Effector memory CD8-positive, alpha-beta T cell (primary cell): ENCODE measurements around the gene FUCA2.
"Not testable (repeated sequence)": the region's sequence is repeated elsewhere in the genome, so short reads cannot be mapped to it uniquely, and the experiment has no call there.

Source experiments
- ATAC-seq: fragments of 150-1000 bp; cut with Tn5 transposase; replicated peaks from 2 replicates; pipeline ENCODE4 v1.10.0; 2021; ENCODE audit warnings: mild to moderate bottlenecking, moderate library complexity
- DNase-seq, 3 experiments: peaks; one replicate each; pipeline ENCODE4 v3.0.0; 2021
- H3K27ac Mint-ChIP-seq, 2 donors: one replicate each; pipeline ENCODE4 v1.8.0; 2022; ENCODE audit warnings: mild to moderate bottlenecking in 2 of 2, mixed read lengths in 2 of 2, moderate library complexity in 2 of 2
- H3K27me3 Mint-ChIP-seq, 2 donors: one replicate each; pipeline ENCODE4 v1.8.0; 2022; ENCODE audit warnings: mixed read lengths in 2 of 2
- H3K36me3 Mint-ChIP-seq: one replicate; pipeline ENCODE4 v1.8.0; 2022; ENCODE audit warnings: mild to moderate bottlenecking, moderate library complexity, mixed read lengths; ENCODE audit not compliant: insufficient read depth
- H3K4me1 Mint-ChIP-seq, 2 donors: one replicate each; pipeline ENCODE4 v1.8.0; 2022; ENCODE audit warnings: low read depth in 2 of 2, mixed read lengths in 2 of 2
- H3K4me3 Mint-ChIP-seq, 2 donors: one replicate each; pipeline ENCODE4 v1.8.0; 2022; ENCODE audit warnings: mild to moderate bottlenecking in 2 of 2, mixed read lengths in 2 of 2, moderate library complexity in 2 of 2
- H3K9me3 Mint-ChIP-seq, 2 donors: one replicate each; pipeline ENCODE4 v1.8.0; 2022; ENCODE audit warnings: mixed read lengths in 2 of 2

FUCA2 gene

DNA sequence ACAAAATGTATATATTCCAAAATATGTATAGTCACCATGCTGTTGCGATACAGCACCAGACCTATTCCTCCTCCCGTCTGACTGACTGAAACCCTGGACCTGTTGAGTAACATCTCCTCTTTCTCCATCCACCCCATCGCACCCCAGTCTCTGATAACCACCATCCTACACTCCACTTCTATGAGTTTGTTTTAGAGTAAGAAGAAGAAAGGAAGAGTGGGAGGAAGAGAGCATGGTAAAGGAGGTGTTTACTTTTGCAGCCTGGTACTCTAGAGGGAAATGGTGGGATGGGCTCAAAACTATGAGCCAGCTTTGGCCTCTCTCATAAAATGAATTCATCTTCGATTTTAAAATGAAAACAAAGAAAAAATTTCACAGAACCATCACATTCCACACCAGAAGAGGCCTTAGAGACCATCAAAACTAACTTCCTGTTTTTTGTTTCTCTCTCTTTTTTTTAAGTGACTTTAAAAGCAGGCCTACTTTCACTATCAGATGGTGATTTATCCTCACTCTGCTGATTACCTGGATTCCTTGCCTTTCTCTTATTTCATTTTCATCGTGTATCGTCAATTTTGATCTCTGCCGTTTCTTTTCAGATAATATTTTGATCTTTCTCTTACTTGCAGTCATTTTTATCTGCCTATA is 16.8 kb upstream of the FUCA2 start:
- ATAC-seq (peak; percentile 52), DNase-seq (no peak)
- no peaks in the 10 kb centered on the region for H3K9me3 Mint-ChIP-seq
- H3K4me1 Mint-ChIP-seq: peaks cover 7 to 8% of the 10 kb centered on the region in 2 donors
- no peaks in the 10 kb centered on the region for H3K27me3 Mint-ChIP-seq
- H3K36me3 Mint-ChIP-seq: peaks cover 2% of the 10 kb centered on the region
- peak overlapping the region; percentile 60 to 87 for H3K27ac Mint-ChIP-seq
- H3K4me3 Mint-ChIP-seq: peak overlapping the region; percentile 44 to 49

DNA sequence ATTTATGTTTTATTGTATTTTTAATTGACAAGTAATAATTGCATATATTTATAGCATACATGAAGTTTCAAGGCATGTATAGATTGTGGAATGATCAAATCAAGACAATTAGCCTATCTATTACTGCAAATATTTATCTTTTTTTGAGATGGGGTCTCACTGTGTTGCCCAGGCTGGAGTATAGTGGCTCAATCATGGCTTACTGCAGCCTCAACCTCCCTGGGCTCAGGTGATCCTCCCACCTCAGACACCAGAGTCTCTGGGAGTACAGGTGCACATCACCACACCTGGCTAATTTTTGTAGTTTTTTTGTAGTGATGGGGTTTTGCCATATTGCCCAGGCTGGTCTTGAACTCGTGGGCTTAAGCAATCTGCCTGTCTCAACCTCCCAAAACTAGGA is 16.2 kb upstream of the FUCA2 start:
- ATAC-seq (no peak), DNase-seq (no peak)
- H3K36me3 Mint-ChIP-seq: peaks cover 2% of the 10 kb centered on the region
- no peaks in the 10 kb centered on the region for H3K27me3 Mint-ChIP-seq
- peaks cover 7 to 8% of the 10 kb centered on the region in 2 donors for H3K4me1 Mint-ChIP-seq
- H3K4me3 Mint-ChIP-seq: no peak overlapping the region
- H3K9me3 Mint-ChIP-seq: no peaks in the 10 kb centered on the region
- peak overlapping the region; percentile 60 to 87 for H3K27ac Mint-ChIP-seq

DNA sequence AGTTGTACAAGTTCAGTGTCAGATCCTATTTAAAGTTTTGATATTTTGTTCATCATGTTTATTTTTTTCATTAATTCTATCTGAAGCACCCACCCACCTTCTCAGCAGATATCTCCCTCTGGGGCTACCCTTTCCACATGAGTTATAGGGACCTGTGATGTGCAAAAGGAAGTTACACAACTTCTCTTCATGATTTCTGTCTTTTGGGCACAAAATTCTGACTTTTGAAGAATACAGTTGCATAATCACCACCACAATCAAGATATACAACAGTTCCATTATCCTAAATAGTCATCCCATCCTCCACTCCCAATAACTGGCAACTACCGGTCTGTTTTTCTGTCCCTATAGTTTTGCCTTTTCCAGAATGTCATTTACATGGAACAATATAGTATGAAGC is 13.8 kb upstream of the FUCA2 start:
- no peak for DNase-seq
- no peaks in the 10 kb centered on the region for H3K27me3 Mint-ChIP-seq
- ATAC-seq: no peak
- no peak overlapping the region for H3K4me3 Mint-ChIP-seq
- no peak overlapping the region for H3K27ac Mint-ChIP-seq
- peaks cover 2% of the 10 kb centered on the region for H3K36me3 Mint-ChIP-seq
- peaks cover 8 to 12% of the 10 kb centered on the region in 2 donors for H3K4me1 Mint-ChIP-seq
- H3K9me3 Mint-ChIP-seq: no peaks in the 10 kb centered on the region

DNA sequence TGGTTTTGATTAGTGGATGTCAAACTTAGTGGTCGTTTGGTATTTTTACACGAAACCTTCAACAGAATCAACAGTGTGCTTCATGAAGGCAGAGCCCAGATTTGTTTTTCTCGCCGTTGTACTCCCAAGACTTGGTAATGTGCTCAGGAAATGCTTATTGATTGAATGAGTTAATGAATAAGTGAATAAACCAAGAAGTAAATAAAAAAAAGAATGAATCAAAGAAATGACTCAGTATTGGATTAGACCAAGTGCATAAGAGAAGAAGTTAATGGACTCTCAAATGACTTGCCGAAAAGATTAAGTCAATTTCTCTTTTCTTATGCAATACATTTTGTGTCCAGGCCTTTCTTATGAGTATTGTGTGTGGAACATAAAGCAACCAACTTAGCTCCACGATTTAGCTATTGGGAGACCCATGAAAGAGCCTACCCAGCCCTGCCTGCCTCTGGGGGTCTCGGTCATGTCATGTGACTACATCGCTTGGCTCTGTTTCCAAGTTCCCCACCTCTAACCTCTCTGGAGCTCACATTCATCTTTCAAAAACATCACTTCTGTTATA is 10.6 kb upstream of the FUCA2 start:
- H3K36me3 Mint-ChIP-seq: peaks cover under 1% of the 10 kb centered on the region
- H3K27me3 Mint-ChIP-seq: no peaks in the 10 kb centered on the region
- ATAC-seq (no peak), DNase-seq (no peak)
- H3K27ac Mint-ChIP-seq: peak overlapping the region in 1 of 2 donors; percentile 0
- H3K4me3 Mint-ChIP-seq: no peak overlapping the region
- H3K4me1 Mint-ChIP-seq: peaks cover 0 to 7% of the 10 kb centered on the region in 2 donors
- no peaks in the 10 kb centered on the region for H3K9me3 Mint-ChIP-seq

DNA sequence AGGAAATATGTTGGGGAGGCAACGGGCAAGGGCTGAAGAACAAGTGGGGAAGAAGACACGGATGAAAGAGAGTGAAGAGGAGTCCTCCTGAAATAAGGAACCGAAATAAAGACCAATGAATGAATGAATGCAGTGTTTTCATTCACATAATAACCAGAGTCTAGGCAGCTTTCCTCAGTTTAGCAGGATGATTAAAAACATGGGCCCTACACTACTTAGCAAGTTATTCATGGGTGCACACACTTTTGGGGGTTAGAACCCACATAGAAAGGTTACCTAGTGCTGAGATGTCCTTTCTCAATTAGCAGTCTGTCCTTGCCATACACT is 5.9 kb upstream of the FUCA2 start:
- H3K27ac Mint-ChIP-seq: no peak overlapping the region
- no peaks in the 10 kb centered on the region for H3K9me3 Mint-ChIP-seq
- DNase-seq (no peak), ATAC-seq (no peak)
- no peaks in the 10 kb centered on the region for H3K36me3 Mint-ChIP-seq
- H3K4me3 Mint-ChIP-seq: no peak overlapping the region
- H3K27me3 Mint-ChIP-seq: no peaks in the 10 kb centered on the region
- H3K4me1 Mint-ChIP-seq: peaks cover 0 to 18% of the 10 kb centered on the region in 2 donors

DNA sequence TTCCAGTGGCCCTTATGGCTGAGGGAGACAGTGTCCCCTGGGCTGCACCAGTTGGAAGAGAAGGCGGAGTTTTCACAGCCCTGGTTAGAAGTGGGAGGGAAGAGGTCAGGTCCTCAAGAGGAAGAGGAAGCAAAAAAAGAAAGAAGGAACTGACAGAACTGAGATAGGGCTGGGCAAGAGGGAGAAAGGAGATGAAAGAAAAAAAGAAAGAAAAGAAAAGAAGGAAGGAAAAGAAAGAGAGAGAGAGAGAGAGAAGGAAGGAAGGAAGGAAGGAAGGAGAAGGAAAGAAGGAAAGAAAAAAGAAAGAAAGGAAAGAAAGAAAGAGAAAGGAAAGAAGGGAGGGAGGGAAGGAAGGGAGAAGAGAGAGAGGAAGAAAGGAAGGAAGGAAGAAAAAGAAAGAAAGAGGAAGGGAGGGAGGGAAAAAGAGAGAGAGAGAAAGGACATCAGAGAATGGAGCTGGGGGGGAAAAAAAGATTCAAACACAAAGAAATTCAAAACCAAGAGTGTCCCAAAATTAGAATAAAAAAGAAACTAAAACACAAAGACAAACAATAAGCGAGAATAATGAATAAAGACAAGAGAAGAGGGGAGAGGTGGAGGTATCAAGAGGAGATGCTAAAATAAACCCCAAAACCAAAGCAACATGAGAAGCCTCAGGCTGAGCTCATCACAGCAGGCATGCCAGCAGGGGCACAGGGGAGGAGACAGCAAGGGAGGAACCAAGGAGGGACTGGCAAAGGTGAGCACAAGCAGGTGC is 5.3 kb upstream of the FUCA2 start:
- ATAC-seq: no peak
- Mint-ChIP-seq H3K27ac (peak overlapping the region; percentile 5 to 13), H3K36me3 (peaks cover under 1% of the 10 kb centered on the region), H3K4me1 (peaks cover 1 to 19% of the 10 kb centered on the region in 2 donors), H3K9me3 (no peaks in the 10 kb centered on the region), H3K4me3 (no peak overlapping the region), H3K27me3 (no peaks in the 10 kb centered on the region)
- no peak for DNase-seq

DNA sequence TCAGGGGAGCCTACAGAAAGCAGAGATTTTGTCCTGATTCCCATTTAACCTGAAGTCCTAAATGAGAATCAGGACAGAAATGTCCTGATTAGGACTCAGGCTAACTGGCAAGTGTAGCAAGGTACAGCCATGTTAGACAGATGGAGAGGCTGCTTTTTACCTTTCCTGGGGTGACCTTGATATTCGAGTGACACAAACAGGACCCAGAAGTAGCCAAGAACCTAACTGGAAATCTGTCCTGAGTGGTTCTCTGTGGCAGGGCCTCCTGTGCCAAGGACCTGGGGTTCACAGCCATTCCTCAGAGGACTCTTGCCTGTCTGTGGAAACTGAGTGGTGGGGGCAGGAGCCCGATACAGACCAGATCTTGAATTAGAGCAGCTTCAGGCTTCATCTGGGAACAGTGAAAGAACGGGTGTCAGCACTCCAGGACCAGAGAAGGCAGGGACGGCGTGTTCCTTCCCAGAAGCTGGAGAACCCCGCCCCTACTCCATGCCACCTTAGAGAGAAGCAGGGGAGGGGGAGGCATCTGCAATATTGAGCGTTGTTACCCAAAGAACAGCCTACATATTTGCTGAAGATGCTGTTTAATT is 4.3 kb upstream of the FUCA2 start:
- ATAC-seq (no peak), DNase-seq (no peak)
- no peaks in the 10 kb centered on the region for H3K27me3 Mint-ChIP-seq
- peaks cover 11% of the 10 kb centered on the region for H3K36me3 Mint-ChIP-seq
- peak overlapping the region in 1 of 2 donors; percentile 5 for H3K27ac Mint-ChIP-seq
- H3K4me1 Mint-ChIP-seq: peaks cover 9 to 19% of the 10 kb centered on the region in 2 donors
- H3K9me3 Mint-ChIP-seq: no peaks in the 10 kb centered on the region
- no peak overlapping the region for H3K4me3 Mint-ChIP-seq

DNA sequence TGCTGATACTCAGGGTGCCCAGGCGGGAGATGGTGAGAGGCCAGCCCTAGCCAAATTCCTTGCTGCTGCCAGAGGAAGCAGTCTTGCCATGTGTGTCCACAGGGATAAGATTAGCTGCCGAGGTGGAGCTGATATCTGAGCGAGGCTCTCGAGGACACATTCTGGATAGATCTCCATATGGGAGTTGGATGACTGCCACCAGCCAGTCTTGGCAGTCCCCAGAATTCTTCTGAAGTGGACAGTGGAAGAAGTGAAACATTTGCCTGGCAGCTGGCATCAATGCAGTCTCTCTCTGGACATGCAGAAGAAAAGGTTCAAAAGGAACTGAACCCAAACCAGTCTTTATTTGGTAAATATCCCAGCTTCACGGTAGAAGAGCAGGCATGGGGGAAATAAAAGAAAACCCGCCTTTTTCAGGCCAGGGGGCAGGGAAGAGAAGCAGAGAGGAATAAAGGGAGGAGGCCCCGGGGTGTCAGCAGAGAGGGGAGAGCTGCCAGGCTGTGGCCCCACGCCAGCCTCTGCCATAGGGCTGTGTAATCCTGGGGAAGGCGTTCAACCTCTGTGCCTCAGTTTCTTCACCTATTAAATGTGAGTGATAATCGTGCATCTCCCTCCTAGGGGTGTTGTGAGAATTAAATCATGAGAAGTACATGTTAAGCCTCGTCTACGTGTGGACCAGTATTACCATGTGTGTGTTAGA is 3.7 kb upstream of the FUCA2 start:
- Mint-ChIP-seq H3K27ac (no peak overlapping the region), H3K4me3 (no peak overlapping the region), H3K9me3 (no peaks in the 10 kb centered on the region), H3K4me1 (peaks cover 14 to 20% of the 10 kb centered on the region in 2 donors), H3K36me3 (peaks cover 12% of the 10 kb centered on the region), H3K27me3 (no peaks in the 10 kb centered on the region)
- ATAC-seq: no peak
- DNase-seq: no peak

DNA sequence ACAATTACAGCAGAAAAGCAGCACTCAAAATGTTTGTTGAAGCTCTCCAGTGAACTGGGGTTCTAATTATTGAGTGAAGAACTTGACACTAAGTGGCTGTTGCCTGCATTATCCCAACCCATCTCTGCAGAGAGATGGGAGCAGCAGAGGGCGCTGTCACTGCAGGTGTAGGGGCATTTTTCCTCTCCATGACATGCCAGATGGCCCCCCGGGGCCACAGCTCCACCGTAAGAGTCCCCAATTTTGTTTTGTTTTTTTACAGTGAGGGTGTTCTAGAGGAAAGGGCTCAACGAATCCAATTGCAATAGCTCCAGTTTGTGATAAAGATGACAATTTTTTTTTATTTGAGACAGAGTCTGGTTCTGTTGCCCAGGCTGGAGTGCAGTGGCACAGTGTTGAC is 1.9 kb upstream of the FUCA2 start:
- H3K4me1 Mint-ChIP-seq: peaks cover 25 to 27% of the 10 kb centered on the region in 2 donors
- peak; percentile 41 to 46 (median 45) for DNase-seq
- no peaks in the 10 kb centered on the region for H3K27me3 Mint-ChIP-seq
- peak overlapping the region; percentile 38 to 66 for H3K4me3 Mint-ChIP-seq
- peaks cover 15% of the 10 kb centered on the region for H3K36me3 Mint-ChIP-seq
- ATAC-seq: peak; percentile 38
- no peaks in the 10 kb centered on the region for H3K9me3 Mint-ChIP-seq
- peak overlapping the region; percentile 59 to 66 for H3K27ac Mint-ChIP-seq

DNA sequence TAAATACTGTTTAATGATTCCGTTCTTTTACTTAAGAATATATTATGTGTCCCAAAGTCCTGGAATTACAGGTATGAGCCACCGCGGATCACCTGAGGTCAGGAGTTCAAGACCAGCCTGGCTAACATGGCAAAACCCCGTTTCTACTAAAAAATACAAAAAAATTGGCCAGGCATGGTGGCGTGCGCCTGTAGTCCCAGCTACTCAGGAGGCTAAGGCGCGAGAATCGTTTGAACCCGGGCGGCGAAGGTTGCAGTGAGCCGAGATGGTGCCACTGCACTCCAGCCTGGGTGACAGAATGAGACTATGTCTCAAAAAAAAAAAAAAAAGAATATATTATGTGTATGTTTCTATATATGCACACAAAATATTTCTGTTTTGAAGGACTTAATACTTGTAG is 1.2 kb downstream of the FUCA2 start:
- Mint-ChIP-seq H3K36me3 (peaks cover 20% of the 10 kb centered on the region), H3K27ac (peak overlapping the region in 1 of 2 donors; percentile 96)
- not testable (repeated sequence) for DNase-seq

DNA sequence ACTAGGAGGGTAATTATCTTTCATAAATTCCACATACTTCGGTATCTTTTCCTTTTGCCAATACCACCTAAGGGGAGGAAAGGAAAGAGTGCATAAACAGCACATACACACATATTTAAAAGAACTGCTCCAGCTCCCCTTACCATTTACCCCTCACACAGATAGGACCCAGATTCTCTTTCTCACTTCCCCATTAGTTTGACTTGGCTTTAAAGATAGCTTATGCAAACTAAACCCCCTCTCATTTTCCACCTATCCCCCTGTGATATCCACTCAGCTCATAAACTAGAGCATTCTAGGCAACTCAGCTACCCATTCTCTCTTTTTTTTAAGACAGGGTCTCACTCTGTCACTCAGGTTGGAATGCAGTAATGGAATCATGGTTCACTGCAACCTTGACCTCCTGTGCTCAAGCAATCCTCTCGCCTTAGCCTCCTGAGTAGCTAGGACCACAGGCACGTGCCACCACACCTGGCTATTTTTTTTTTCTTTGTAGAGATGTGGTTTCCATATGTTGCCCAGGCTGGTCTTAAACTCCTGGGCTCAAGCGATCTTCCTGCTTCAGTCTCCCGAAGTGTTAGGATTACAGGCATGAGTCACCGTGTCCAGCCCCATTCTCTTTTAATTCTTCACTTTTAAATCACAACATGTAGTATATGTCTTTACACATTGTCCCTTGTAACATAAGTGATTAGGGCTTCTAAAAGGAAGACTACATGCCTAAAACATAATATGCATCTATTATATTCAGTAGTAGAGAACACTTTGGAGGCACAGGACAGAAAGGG is 4.0 kb downstream of the FUCA2 start:
- peaks cover 12 to 27% of the 10 kb centered on the region in 2 donors for H3K4me1 Mint-ChIP-seq
- H3K4me3 Mint-ChIP-seq: no peak overlapping the region
- DNase-seq: no peak
- no peaks in the 10 kb centered on the region for H3K9me3 Mint-ChIP-seq
- H3K27me3 Mint-ChIP-seq: no peaks in the 10 kb centered on the region
- no peak for ATAC-seq
- peaks cover 22% of the 10 kb centered on the region for H3K36me3 Mint-ChIP-seq
- H3K27ac Mint-ChIP-seq: no peak overlapping the region

More for the DNA sequence above, 1.2 kb downstream of the FUCA2 start:
- ATAC-seq, H3K27me3 Mint-ChIP-seq, H3K9me3 Mint-ChIP-seq: not testable (repeated sequence)
- H3K4me1 Mint-ChIP-seq: peaks cover 20 to 27% of the 10 kb centered on the region in 2 donors
- peak overlapping the region; percentile 95 to 97 for H3K4me3 Mint-ChIP-seq

DNA sequence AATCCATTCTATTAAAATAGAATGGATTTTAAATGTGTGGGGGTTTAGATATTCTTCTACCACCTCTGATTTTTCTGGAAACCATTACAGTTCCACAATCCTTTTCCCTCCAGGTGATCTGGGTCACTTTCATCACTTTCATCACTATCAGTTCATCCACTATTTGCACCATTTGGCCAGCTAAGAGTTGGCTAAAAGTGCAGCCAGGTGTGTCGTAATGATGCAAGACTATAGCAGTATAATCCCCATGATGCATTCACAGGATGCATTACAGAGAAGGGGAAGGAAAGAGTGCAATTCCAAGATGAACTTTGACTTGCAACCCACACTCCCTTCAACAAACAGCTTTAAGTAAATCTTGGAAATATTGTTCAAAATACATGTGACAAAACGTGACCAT is 4.9 kb downstream of the FUCA2 start:
- H3K27me3 Mint-ChIP-seq: no peaks in the 10 kb centered on the region
- no peak for DNase-seq
- no peak for ATAC-seq
- H3K27ac Mint-ChIP-seq: no peak overlapping the region
- no peaks in the 10 kb centered on the region for H3K9me3 Mint-ChIP-seq
- no peak overlapping the region for H3K4me3 Mint-ChIP-seq
- peaks cover 19% of the 10 kb centered on the region for H3K36me3 Mint-ChIP-seq
- H3K4me1 Mint-ChIP-seq: peaks cover 9 to 23% of the 10 kb centered on the region in 2 donors
